Measurements from ENCODE around the gene SLC25A30. TPM values are rescaled to one million over a fixed set of nuclear protein-coding genes. Genes with fewer than 3 reads are reported as not detected.

SLC25A30 gene
- polyA plus RNA-seq, 3 donors from 2014 or later = 0.77 to 2.0 (median 1.5) TPM

- no peaks in the 10 kb centered on the region for H3K9me3 Mint-ChIP-seq
- H3K4me3 Mint-ChIP-seq = peak overlapping the region; percentile 90 to 98 (median 96)
- no peak for DNase-seq
- peaks cover under 1% of the 10 kb centered on the region in 3 donors for H3K36me3 Mint-ChIP-seq
- peaks cover 20 to 29% of the 10 kb centered on the region in 2 donors for H3K4me1 Mint-ChIP-seq
- peak overlapping the region; percentile 92 to 96 (median 95) for H3K27ac Mint-ChIP-seq
- peaks cover 8 to 18% (median 14%) of the 10 kb centered on the region in 3 donors for H3K27me3 Mint-ChIP-seq (ENCODE audit: low read depth in 3 of 3)
Measured at GRCh38 chr13:45416516-45417128, 1.6 kb downstream of the SLC25A30 start.

- peaks cover 6 to 18% (median 11%) of the 10 kb centered on the region in 3 donors for H3K27me3 Mint-ChIP-seq (ENCODE audit: low read depth in 3 of 3)
- DNase-seq = no peak
- peak overlapping the region in 4 of 5 donors; percentile 6 to 49 (median 23) for H3K4me3 Mint-ChIP-seq
- peaks cover 6 to 8% (median 7%) of the 10 kb centered on the region in 3 donors for H3K36me3 Mint-ChIP-seq
- H3K9me3 Mint-ChIP-seq = no peaks in the 10 kb centered on the region
- H3K27ac Mint-ChIP-seq = peak overlapping the region in 2 of 6 donors; percentile 39 to 40
- H3K4me1 Mint-ChIP-seq = peaks cover 24 to 35% of the 10 kb centered on the region in 2 donors
Measured at GRCh38 chr13:45415112-45415511, 3.1 kb downstream of the SLC25A30 start.

- H3K4me1 Mint-ChIP-seq = peaks cover 25 to 35% of the 10 kb centered on the region in 2 donors
- no peak overlapping the region for H3K27ac Mint-ChIP-seq
- H3K27me3 Mint-ChIP-seq (ENCODE audit: low read depth in 3 of 3) = peaks cover 4 to 15% (median 11%) of the 10 kb centered on the region in 3 donors
- DNase-seq = no peak
- no peaks in the 10 kb centered on the region for H3K9me3 Mint-ChIP-seq
- H3K36me3 Mint-ChIP-seq = peaks cover 6 to 15% (median 10%) of the 10 kb centered on the region in 3 donors
- no peak overlapping the region for H3K4me3 Mint-ChIP-seq
Measured at GRCh38 chr13:45413826-45414307, 4.3 kb downstream of the SLC25A30 start.

GRCh38 chr13:45412274-45413049, 5.7 kb downstream of the SLC25A30 start:
- no peaks in the 10 kb centered on the region for H3K9me3 Mint-ChIP-seq
- DNase-seq = no peak
- peaks cover 15 to 28% (median 23%) of the 10 kb centered on the region in 3 donors for H3K36me3 Mint-ChIP-seq
- H3K4me1 Mint-ChIP-seq = peaks cover 21 to 33% of the 10 kb centered on the region in 2 donors
- no peak overlapping the region for H3K27ac Mint-ChIP-seq
- H3K27me3 Mint-ChIP-seq (ENCODE audit: low read depth in 3 of 3) = peaks cover 0 to 6% (median 6%) of the 10 kb centered on the region in 3 donors
- H3K4me3 Mint-ChIP-seq = no peak overlapping the region

- H3K27ac Mint-ChIP-seq = no peak overlapping the region
- H3K4me1 Mint-ChIP-seq = peaks cover 13 to 30% of the 10 kb centered on the region in 2 donors
- DNase-seq = no peak
- no peaks in the 10 kb centered on the region for H3K27me3 Mint-ChIP-seq (ENCODE audit: low read depth in 3 of 3)
- no peaks in the 10 kb centered on the region for H3K9me3 Mint-ChIP-seq
- H3K36me3 Mint-ChIP-seq = peaks cover 18 to 31% (median 26%) of the 10 kb centered on the region in 3 donors
- H3K4me3 Mint-ChIP-seq = no peak overlapping the region
Measured at GRCh38 chr13:45411631-45412030, 6.5 kb downstream of the SLC25A30 start.

GRCh38 chr13:45411221-45411620, 7.0 kb downstream of the SLC25A30 start:
- peaks cover 13 to 30% of the 10 kb centered on the region in 2 donors for H3K4me1 Mint-ChIP-seq
- H3K4me3 Mint-ChIP-seq = no peak overlapping the region
- H3K27ac Mint-ChIP-seq = no peak overlapping the region
- H3K9me3 Mint-ChIP-seq = no peaks in the 10 kb centered on the region
- H3K36me3 Mint-ChIP-seq = peaks cover 21 to 35% (median 30%) of the 10 kb centered on the region in 3 donors
- DNase-seq = no peak
- H3K27me3 Mint-ChIP-seq (ENCODE audit: low read depth in 3 of 3) = no peaks in the 10 kb centered on the region

- H3K36me3 Mint-ChIP-seq = peaks cover 24 to 40% (median 34%) of the 10 kb centered on the region in 3 donors
- peaks cover 0 to 1% (median 0%) of the 10 kb centered on the region in 3 donors for H3K27me3 Mint-ChIP-seq (ENCODE audit: low read depth in 3 of 3)
- H3K27ac Mint-ChIP-seq = no peak overlapping the region
- no peak overlapping the region for H3K4me3 Mint-ChIP-seq
- H3K4me1 Mint-ChIP-seq = peaks cover 13 to 30% of the 10 kb centered on the region in 2 donors
- no peak for DNase-seq
- H3K9me3 Mint-ChIP-seq = no peaks in the 10 kb centered on the region
Measured at GRCh38 chr13:45410466-45410865, 7.7 kb downstream of the SLC25A30 start.

- no peak for DNase-seq
- no peaks in the 10 kb centered on the region for H3K9me3 Mint-ChIP-seq
- H3K4me3 Mint-ChIP-seq = no peak overlapping the region
- peak overlapping the region in 1 of 6 donors; percentile 8 for H3K27ac Mint-ChIP-seq
- peaks cover 11 to 27% of the 10 kb centered on the region in 2 donors for H3K4me1 Mint-ChIP-seq
- H3K27me3 Mint-ChIP-seq (ENCODE audit: low read depth in 3 of 3) = peaks cover 0 to 1% (median 0%) of the 10 kb centered on the region in 3 donors
- peaks cover 29 to 45% (median 38%) of the 10 kb centered on the region in 3 donors for H3K36me3 Mint-ChIP-seq
Measured at GRCh38 chr13:45410001-45410400, 8.2 kb downstream of the SLC25A30 start.

- Mint-ChIP-seq H3K9me3 (no peaks in the 10 kb centered on the region), H3K4me3 (no peak overlapping the region), H3K4me1 (peaks cover 4 to 21% of the 10 kb centered on the region in 2 donors), H3K27ac (peak overlapping the region in 1 of 6 donors; percentile 67), H3K27me3 (ENCODE audit: low read depth in 3 of 3) (peaks cover 0 to 1% (median 0%) of the 10 kb centered on the region in 3 donors), H3K36me3 (peaks cover 40 to 64% (median 47%) of the 10 kb centered on the region in 3 donors)
- DNase-seq = no peak
Measured at GRCh38 chr13:45406421-45406820, 11.8 kb downstream of the SLC25A30 start.

GRCh38 chr13:45403081-45403480, 15.1 kb downstream of the SLC25A30 start:
- no peak for DNase-seq
- H3K36me3 Mint-ChIP-seq = peaks cover 33 to 52% (median 44%) of the 10 kb centered on the region in 3 donors
- no peaks in the 10 kb centered on the region for H3K9me3 Mint-ChIP-seq
- H3K27ac Mint-ChIP-seq = peak overlapping the region in 1 of 6 donors; percentile 21
- H3K4me3 Mint-ChIP-seq = no peak overlapping the region
- H3K27me3 Mint-ChIP-seq (ENCODE audit: low read depth in 3 of 3) = peaks cover 0 to 1% (median 0%) of the 10 kb centered on the region in 3 donors
- peaks cover 15 to 40% of the 10 kb centered on the region in 2 donors for H3K4me1 Mint-ChIP-seq

GRCh38 chr13:45402641-45403040, 15.5 kb downstream of the SLC25A30 start:
- no peaks in the 10 kb centered on the region for H3K9me3 Mint-ChIP-seq
- H3K36me3 Mint-ChIP-seq = peaks cover 28 to 52% (median 44%) of the 10 kb centered on the region in 3 donors
- H3K27ac Mint-ChIP-seq = no peak overlapping the region

GRCh38 chr13:45401314-45401713, 16.9 kb downstream of the SLC25A30 start:
- H3K27me3 Mint-ChIP-seq (ENCODE audit: low read depth in 3 of 3) = peaks cover 0 to 3% (median 0%) of the 10 kb centered on the region in 3 donors
- peak overlapping the region; percentile 30 to 77 (median 52) for H3K27ac Mint-ChIP-seq
- no peaks in the 10 kb centered on the region for H3K9me3 Mint-ChIP-seq
- peaks cover 20 to 44% (median 37%) of the 10 kb centered on the region in 3 donors for H3K36me3 Mint-ChIP-seq
- DNase-seq = no peak
- H3K4me1 Mint-ChIP-seq = peaks cover 26 to 42% of the 10 kb centered on the region in 2 donors
- no peak overlapping the region for H3K4me3 Mint-ChIP-seq

More at GRCh38 chr13:45402641-45403040, 15.5 kb downstream of the SLC25A30 start:
- Mint-ChIP-seq H3K4me3 (no peak overlapping the region), H3K4me1 (peaks cover 18 to 41% of the 10 kb centered on the region in 2 donors), H3K27me3 (ENCODE audit: low read depth in 3 of 3) (peaks cover 0 to 1% (median 0%) of the 10 kb centered on the region in 3 donors)
- no peak for DNase-seq

- Mint-ChIP-seq H3K27ac (peak overlapping the region; percentile 63 to 90 (median 76)), H3K4me1 (peaks cover 37 to 64% of the 10 kb centered on the region in 2 donors), H3K36me3 (peaks cover 16 to 32% (median 25%) of the 10 kb centered on the region in 3 donors), H3K27me3 (ENCODE audit: low read depth in 3 of 3) (peaks cover 0 to 2% (median 1%) of the 10 kb centered on the region in 3 donors), H3K4me3 (peak overlapping the region in 3 of 5 donors; percentile 5 to 40 (median 31)), H3K9me3 (no peaks in the 10 kb centered on the region)
- peak; percentile 63 to 72 (median 71) for DNase-seq
Measured at GRCh38 chr13:45398877-45399276, 19.3 kb downstream of the SLC25A30 start.
